Thyroid gland (tissue), 4 donors: ENCODE results near the gene STRBP. TPM values are rescaled to one million over a fixed set of nuclear protein-coding genes. Genes with fewer than 3 reads are reported as not detected.
A peak's percentile ranks its signal among the peaks of the same experiment; 100 is the strongest.

ENCODE experiments used
- DNase-seq, 2 donors: peaks; one replicate each; pipeline ENCODE4 v3.0.0-alpha.2; 2019
- H3K27ac ChIP-seq, 3 donors: fragments of 200-600 bp; sonication (generic); 1 replicate in 2 of 3; 2 replicates in 1 of 3; pipeline ENCODE4 v1.5.1; 2016 to 2019; ENCODE audit warnings: mild to moderate bottlenecking in 1 of 3, moderate library complexity in 1 of 3
- H3K27me3 ChIP-seq: fragments of 200-600 bp; sonication (generic); one replicate; pipeline ENCODE4 v1.5.1; 2019
- H3K36me3 ChIP-seq, 2 donors: fragments of 200-600 bp; sonication (generic); one replicate each; pipeline ENCODE4 v1.5.1; 2016 to 2019
- H3K4me1 ChIP-seq, 2 donors: fragments of 200-600 bp; sonication (generic); one replicate each; pipeline ENCODE4 v1.5.1; 2017 to 2019
- H3K4me3 ChIP-seq, 3 donors: fragments of 200-600 bp; sonication (generic); replicated peaks in 1 of 3; 1 replicate in 2 of 3; 2 replicates in 1 of 3; pipeline ENCODE4 v1.5.1; 2016; ENCODE audit warnings: mild to moderate bottlenecking in 1 of 3
- H3K9me3 ChIP-seq: fragments of 200-600 bp; sonication (generic); one replicate; pipeline ENCODE4 v1.5.1; 2017
- POLR2A ChIP-seq, 2 donors: fragments of 450-650 bp; IDR thresholded peaks; one replicate each; pipeline ENCODE4 v1.6.1; 2017; ENCODE audit warnings: antibody characterized with exemption in 2 of 2, mild to moderate bottlenecking in 2 of 2, moderate library complexity in 1 of 2
- WGBS, 2 donors: methylation state at CpG; one replicate each; pipeline ENCODE4 v1.1.5; 2017; 5-methylcytosine and 5-hydroxymethylcytosine counted together
- intact Hi-C: fragments of 100-400 bp; cut with DNase I; formaldehyde crosslinking; loops from one replicate; pipeline ENCODE4 v1.15.1; 2023
- total RNA-seq, 4 donors: library from RNA; depleted of rRNA; stranded (reverse); fragments of >200 nt; gene quantifications; one replicate each; pipeline ENCODE4 v1.2.3, GENCODE V29; 2016
- TF ChIP-seq, protein P1 (sequence below), 6 experiments: fragments of 200-600 bp in 3 of 6; fragments of 450-650 bp in 3 of 6; sonication (generic) in 3 of 6; IDR thresholded peaks; one replicate each; pipeline ENCODE4 v1.5.1; 2016 to 2019; ENCODE audit warnings: antibody characterized with exemption in 6 of 6, mild to moderate bottlenecking in 2 of 6, inconsistent platforms in 1 of 6, moderate library complexity in 1 of 6

STRBP gene
- total RNA-seq, 4 donors from 2014 or later, result 29.3 to 52.2 (median 43.9) TPM

DNA sequence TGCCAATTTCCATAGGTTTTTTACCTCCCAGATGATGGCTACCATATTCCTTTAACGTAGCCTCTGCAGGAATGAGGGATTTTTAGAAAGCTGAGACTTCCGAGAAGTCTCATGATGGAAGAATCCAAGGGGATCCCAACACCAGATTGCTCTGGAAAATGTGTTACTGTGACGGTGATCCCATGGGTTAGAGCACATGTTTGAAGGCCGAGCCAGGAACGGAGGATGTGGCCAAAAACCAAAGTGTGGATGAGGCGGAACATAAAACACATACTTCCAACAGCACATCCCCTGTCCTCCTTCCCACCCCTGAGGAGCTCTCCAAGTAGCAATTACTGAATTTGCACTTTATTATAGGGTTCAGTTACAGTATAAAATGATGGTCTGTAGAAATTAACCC lies 152.3 kb downstream of the STRBP start:
- WGBS, 2 donors, result 83 to 90% methylated on average over 6 of the region's 6 CpGs
- Histone ChIP-seq H3K27me3 (no peaks in the 10 kb centered on the region), H3K9me3 (no peaks in the 10 kb centered on the region), H3K36me3 (no peaks in the 10 kb centered on the region), H3K27ac (no peak overlapping the region), H3K4me3 (no peak overlapping the region), H3K4me1 (peaks cover 3 to 14% of the 10 kb centered on the region in 2 donors)
- intact Hi-C loops, result no loop called here
- no peak for DNase-seq
- TF ChIP-seq, protein P1, sequence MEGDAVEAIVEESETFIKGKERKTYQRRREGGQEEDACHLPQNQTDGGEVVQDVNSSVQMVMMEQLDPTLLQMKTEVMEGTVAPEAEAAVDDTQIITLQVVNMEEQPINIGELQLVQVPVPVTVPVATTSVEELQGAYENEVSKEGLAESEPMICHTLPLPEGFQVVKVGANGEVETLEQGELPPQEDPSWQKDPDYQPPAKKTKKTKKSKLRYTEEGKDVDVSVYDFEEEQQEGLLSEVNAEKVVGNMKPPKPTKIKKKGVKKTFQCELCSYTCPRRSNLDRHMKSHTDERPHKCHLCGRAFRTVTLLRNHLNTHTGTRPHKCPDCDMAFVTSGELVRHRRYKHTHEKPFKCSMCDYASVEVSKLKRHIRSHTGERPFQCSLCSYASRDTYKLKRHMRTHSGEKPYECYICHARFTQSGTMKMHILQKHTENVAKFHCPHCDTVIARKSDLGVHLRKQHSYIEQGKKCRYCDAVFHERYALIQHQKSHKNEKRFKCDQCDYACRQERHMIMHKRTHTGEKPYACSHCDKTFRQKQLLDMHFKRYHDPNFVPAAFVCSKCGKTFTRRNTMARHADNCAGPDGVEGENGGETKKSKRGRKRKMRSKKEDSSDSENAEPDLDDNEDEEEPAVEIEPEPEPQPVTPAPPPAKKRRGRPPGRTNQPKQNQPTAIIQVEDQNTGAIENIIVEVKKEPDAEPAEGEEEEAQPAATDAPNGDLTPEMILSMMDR (IDR thresholded peaks at IDR 0.05), result no peak
- no peak for TF ChIP-seq POLR2A (IDR thresholded peaks at IDR 0.05)

DNA sequence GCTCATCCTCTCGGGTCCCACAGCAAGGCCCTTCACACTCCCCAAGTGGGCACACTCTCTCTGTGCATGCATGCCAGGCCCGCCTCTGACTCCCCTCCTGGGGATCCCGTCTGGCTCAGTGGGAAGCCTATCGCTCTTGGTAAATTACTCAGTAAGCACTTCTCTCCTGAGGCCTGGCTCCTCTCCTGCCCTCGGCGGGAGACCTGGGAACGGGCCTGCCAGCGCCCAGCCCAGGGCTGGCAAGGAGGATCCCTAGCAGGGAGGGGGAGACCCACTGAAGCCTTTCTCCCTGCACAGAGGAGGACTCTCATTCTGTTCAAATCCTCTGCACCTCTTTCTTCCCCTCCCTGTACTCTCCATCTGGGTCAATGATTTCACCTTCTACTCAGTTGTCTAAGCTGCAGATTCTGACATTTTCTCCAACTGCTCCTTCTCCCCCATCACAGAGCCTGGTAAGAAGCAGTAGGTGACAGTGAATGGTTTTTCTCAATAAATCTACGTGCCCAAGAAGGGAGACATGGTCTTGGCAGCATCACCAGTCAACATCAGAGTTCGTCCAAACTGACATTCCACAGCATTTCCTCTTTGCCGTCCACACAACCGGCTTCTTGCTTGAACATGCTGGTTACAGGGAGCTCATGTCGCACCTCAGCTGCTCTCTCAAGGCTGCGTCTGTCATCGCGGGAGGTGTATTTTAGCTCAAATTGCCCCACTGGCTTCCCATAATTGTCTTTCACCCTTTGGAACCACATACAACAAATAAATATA lies 153.1 kb downstream of the STRBP start:
- 54 to 65% methylated on average over 16 of the region's 16 CpGs for WGBS, 2 donors
- TF ChIP-seq POLR2A (IDR thresholded peaks at IDR 0.05), result no peak
- TF ChIP-seq, protein P1 (IDR thresholded peaks at IDR 0.05), result no peak
- H3K27me3 ChIP-seq, result no peaks in the 10 kb centered on the region
- H3K4me1 ChIP-seq, result peaks cover 3 to 14% of the 10 kb centered on the region in 2 donors
- no peaks in the 10 kb centered on the region for H3K9me3 ChIP-seq
- intact Hi-C loops, result no loop called here
- H3K36me3 ChIP-seq, result no peaks in the 10 kb centered on the region
- DNase-seq, result peak; percentile 61 to 68
- no peak overlapping the region for H3K4me3 ChIP-seq
- no peak overlapping the region for H3K27ac ChIP-seq

DNA sequence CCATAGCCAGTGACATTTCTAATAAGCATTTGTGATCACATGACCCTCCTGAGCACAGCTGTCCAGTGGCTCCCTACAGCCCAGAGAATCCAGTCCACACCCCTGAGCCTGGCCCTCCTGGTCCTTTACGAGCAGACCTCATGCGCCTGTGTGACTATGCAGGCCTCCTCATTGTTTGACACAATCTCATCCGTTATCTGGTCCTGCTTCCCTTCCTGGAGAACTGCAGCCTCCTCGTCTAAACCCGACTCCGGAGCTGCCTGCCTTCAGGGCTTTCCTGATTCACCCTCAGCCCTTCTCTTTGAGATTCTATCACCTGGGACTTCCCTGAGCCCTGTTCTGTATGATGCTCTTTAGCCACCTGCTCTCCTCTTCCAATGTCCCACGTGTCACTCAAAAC lies 155.2 kb downstream of the STRBP start:
- Histone ChIP-seq H3K27me3 (no peaks in the 10 kb centered on the region), H3K36me3 (peaks cover 10 to 14% of the 10 kb centered on the region in 2 donors), H3K4me1 (peaks cover 0 to 14% of the 10 kb centered on the region in 2 donors), H3K27ac (no peak overlapping the region), H3K4me3 (no peak overlapping the region), H3K9me3 (no peaks in the 10 kb centered on the region)
- DNase-seq, result no peak
- no peak for TF ChIP-seq POLR2A (IDR thresholded peaks at IDR 0.05)
- TF ChIP-seq, protein P1 (IDR thresholded peaks at IDR 0.05), result no peak
- intact Hi-C loops, result no loop called here
- WGBS, 2 donors, result 90% methylated on average over 7 of the region's 7 CpGs

DNA sequence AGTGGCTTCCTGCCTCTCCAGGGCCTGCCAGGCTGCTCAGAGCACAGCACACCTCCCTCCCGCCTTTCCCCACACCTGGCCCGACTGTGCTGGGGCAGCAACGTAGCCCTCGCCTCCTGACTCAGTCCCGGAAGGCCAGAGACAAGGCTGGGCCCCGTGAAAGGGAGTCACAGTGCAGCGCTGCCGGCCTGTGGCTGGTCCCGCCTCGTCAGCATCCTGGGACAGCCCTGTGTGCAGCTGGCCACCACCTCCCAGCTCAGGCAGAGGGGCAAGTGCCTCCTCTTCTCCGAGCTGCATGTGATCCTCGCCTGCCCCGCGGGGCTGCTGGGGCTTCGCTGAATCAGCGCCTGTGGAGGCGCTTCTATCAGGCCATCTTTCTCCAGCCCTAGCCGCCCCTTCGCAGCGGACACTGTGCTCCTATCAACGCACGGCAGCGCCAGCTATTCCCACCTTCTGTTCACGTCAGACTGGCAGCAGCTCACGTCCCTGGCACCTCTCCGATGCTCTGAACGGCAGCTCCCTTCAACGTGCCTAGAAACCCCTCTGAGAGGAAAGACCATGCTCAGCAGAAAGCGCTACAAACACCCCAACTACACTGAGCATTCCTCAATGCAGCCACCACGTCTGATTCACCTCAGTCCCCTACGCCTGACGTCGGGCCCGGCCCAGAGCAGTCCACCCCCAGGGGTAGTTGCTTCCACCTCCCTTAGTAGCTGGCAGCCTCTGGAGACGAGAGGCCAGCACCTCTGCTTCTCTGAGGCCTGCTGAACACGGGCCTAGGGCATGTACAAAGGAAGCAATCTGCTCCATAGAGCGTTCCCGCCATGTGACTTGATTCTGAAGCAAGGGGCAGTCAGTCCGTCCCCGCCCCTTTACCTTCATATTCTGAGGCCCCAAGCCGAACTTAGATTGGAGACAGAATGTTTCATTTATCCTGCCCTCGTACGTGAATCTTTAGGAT lies 156.1 kb downstream of the STRBP start:
- Histone ChIP-seq H3K4me3 (no peak overlapping the region), H3K27ac (no peak overlapping the region), H3K4me1 (peaks cover 0 to 11% of the 10 kb centered on the region in 2 donors), H3K27me3 (no peaks in the 10 kb centered on the region), H3K9me3 (no peaks in the 10 kb centered on the region), H3K36me3 (peaks cover 16 to 18% of the 10 kb centered on the region in 2 donors)
- TF ChIP-seq POLR2A (IDR thresholded peaks at IDR 0.05), result no peak
- TF ChIP-seq, protein P1 (IDR thresholded peaks at IDR 0.05), result no peak
- no peak for DNase-seq
- intact Hi-C loops, result no loop called here
- 75 to 82% methylated on average over 32 to 35 of the region's 43 CpGs for WGBS, 2 donors
